Left renal cortex interstitium (tissue), 4 donors: ENCODE results near the gene SLC35F3. TPM values are rescaled to one million over a fixed set of nuclear protein-coding genes. Genes with fewer than 3 reads are reported as not detected.

Source experiments
- DNase-seq, 4 donors: peaks; one replicate each; pipeline ENCODE4 v3.0.0-alpha.2; 2013; ENCODE audit warnings: low read depth in 4 of 4, low spot score in 2 of 4, missing footprints in 1 of 4
- polyA plus RNA-seq, 4 donors: library from polyadenylated mRNA; unstranded; fragments of 120-200 nt; gene quantifications; one replicate each; pipeline ENCODE4 v1.2.1, GENCODE V29; 2013; ENCODE audit not compliant: insufficient read length in 4 of 4

SLC35F3 gene
- polyA plus RNA-seq, 4 donors = 0.58 to 0.74 (median 0.66) TPM

- no peak for DNase-seq
Observed at GRCh38 chr1:234373959-234374254, 469.4 kb downstream of the SLC35F3 start.
